Kidney (tissue), 14 donors: ENCODE results near the gene ADAMTS17. TPM values are rescaled to one million over a fixed set of nuclear protein-coding genes. Genes with fewer than 3 reads are reported as not detected.

Experiments used
- DNase-seq, 5 donors: peaks; one replicate each; pipeline ENCODE4 v3.0.0-alpha.2; 2013 to 2020
- FAIRE-seq: peaks from 2 replicates; lab custom pipeline; 2012; peaks lifted over from hg19 to GRCh38; lab: Jason Lieb, UNC
- H3K27ac ChIP-seq, 2 donors: one replicate each; pipeline ENCODE4 v1.7.0; 2013; ENCODE audit warnings: low read depth in 2 of 2, low read length in 2 of 2, inconsistent platforms in 1 of 2
- H3K27me3 ChIP-seq: one replicate; pipeline ENCODE4 v1.7.1; 2013; ENCODE audit warnings: low read length, inconsistent platforms; ENCODE audit not compliant: control insufficient read depth, insufficient read depth
- H3K36me3 ChIP-seq, 3 donors: one replicate each; pipeline versions ENCODE4 v1.7.0 to v1.7.1; 2013; ENCODE audit warnings: low read length in 3 of 3, control low read depth in 1 of 3, inconsistent platforms in 1 of 3; ENCODE audit not compliant: insufficient read depth in 3 of 3, control insufficient read depth in 2 of 3
- H3K4me1 ChIP-seq, 3 donors: one replicate each; pipeline versions ENCODE4 v1.7.0 to v1.7.1; 2013; ENCODE audit warnings: low read length in 3 of 3, inconsistent platforms in 1 of 3, low read depth in 1 of 3; ENCODE audit not compliant: control insufficient read depth in 2 of 3, insufficient read depth in 2 of 3
- H3K4me3 ChIP-seq, 3 donors: one replicate each; pipeline versions ENCODE4 v1.7.0 to v1.8.1; 2013; ENCODE audit warnings: low read length in 3 of 3, control low read depth in 1 of 3, inconsistent platforms in 1 of 3
- H3K9ac ChIP-seq, 3 donors: one replicate each; pipeline versions ENCODE4 v1.7.0 to v1.7.1; 2013; ENCODE audit warnings: low read length in 3 of 3, control low read depth in 1 of 3, inconsistent platforms in 1 of 3
- H3K9me3 ChIP-seq, 3 donors: one replicate each; pipeline versions ENCODE4 v1.7.0 to v1.7.1; 2013; ENCODE audit warnings: low read length in 3 of 3, control low read depth in 1 of 3, inconsistent platforms in 1 of 3; ENCODE audit not compliant: control insufficient read depth in 2 of 3, insufficient read depth in 1 of 3
- intact Hi-C: fragments of 100-400 bp; cut with DNase I; formaldehyde crosslinking; loops from one replicate; pipeline ENCODE4 v1.11.1; 2022
- polyA plus RNA-seq: library from polyadenylated mRNA; stranded (reverse); fragments of 350-450 nt; fragmentation: Illumina TruSeq; extraction: RNeasy Lipid Tissue Mini Kit (QIAGEN cat#74804); gene quantifications from one replicate; pipeline ENCODE4 v1.2.3, GENCODE V29; 2014; ENCODE audit warnings: low read depth, low replicate concordance; ENCODE audit not compliant: insufficient read depth
- total RNA-seq: library from RNA; stranded (reverse); fragmentation: NEBNext Ultra II Directional; extraction: Animal tissue kit (Norgen Biotek cat#: 25700); gene quantifications from one replicate; pipeline ENCODE4 v1.2.1, GENCODE V29; 2021
- TF ChIP-seq, protein P1 (sequence below): IDR thresholded peaks from 3 replicates; pipeline ENCODE4 v1.5.1; 2012; ENCODE audit warnings: mild to moderate bottlenecking, moderate library complexity, borderline replicate concordance; ENCODE audit not compliant: insufficient read depth; ENCODE audit errors: extremely low read depth
- donor health status: control.
- donor health status: control.
- donor health status: control.
- donor health status: control.
- donor health status: control.
- donor health status: DM: yes; HTN: yes; CAD: no.
- donor health status: Normal renal cell carcinoma (clear cell type).

Gene ADAMTS17
- total and polyA plus RNA-seq, 2 donors from 2014 or later, result 1.7 to 2.2 TPM

GRCh38 chr15:100234158-100235029 lies 107.4 kb downstream of the ADAMTS17 start:
- no peak for FAIRE-seq
- Histone ChIP-seq H3K9me3 (no peaks in the 10 kb centered on the region), H3K27me3 (no peaks in the 10 kb centered on the region), H3K27ac (no peak overlapping the region), H3K4me3 (no peak overlapping the region), H3K36me3 (no peaks in the 10 kb centered on the region), H3K9ac (no peak overlapping the region), H3K4me1 (no peaks in the 10 kb centered on the region)
- TF ChIP-seq, protein P1, sequence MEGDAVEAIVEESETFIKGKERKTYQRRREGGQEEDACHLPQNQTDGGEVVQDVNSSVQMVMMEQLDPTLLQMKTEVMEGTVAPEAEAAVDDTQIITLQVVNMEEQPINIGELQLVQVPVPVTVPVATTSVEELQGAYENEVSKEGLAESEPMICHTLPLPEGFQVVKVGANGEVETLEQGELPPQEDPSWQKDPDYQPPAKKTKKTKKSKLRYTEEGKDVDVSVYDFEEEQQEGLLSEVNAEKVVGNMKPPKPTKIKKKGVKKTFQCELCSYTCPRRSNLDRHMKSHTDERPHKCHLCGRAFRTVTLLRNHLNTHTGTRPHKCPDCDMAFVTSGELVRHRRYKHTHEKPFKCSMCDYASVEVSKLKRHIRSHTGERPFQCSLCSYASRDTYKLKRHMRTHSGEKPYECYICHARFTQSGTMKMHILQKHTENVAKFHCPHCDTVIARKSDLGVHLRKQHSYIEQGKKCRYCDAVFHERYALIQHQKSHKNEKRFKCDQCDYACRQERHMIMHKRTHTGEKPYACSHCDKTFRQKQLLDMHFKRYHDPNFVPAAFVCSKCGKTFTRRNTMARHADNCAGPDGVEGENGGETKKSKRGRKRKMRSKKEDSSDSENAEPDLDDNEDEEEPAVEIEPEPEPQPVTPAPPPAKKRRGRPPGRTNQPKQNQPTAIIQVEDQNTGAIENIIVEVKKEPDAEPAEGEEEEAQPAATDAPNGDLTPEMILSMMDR, result no peak
- no peak for DNase-seq
- intact Hi-C loops, result no loop called here

DNA sequence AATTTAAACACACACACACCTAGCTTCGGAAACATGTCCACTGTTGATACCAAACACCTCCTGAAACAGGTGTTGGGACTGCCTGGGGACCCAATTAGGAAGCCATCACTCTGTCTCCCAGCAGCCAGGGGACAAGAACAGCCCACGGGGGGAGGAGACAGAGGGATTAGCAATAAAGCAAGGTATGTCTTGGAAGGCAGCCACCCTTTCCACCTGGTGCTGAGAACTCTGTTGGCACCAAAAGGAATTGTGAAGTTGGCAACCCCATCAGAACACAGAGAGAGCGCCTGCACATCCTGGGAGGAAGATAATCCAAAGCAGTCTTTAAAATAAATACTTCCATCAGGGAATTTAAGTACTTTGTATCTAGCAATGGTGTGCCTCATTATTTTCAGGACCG lies 111.0 kb downstream of the ADAMTS17 start:
- intact Hi-C loops, result no loop called here
- H3K36me3 ChIP-seq, result no peaks in the 10 kb centered on the region
- no peaks in the 10 kb centered on the region for H3K9me3 ChIP-seq
- no peaks in the 10 kb centered on the region for H3K27me3 ChIP-seq
- H3K9ac ChIP-seq, result no peak overlapping the region
- FAIRE-seq (no peak), DNase-seq (no peak)
- H3K27ac ChIP-seq, result no peak overlapping the region
- H3K4me1 ChIP-seq, result no peaks in the 10 kb centered on the region
- H3K4me3 ChIP-seq, result no peak overlapping the region
- TF ChIP-seq, protein P1, result no peak

DNA sequence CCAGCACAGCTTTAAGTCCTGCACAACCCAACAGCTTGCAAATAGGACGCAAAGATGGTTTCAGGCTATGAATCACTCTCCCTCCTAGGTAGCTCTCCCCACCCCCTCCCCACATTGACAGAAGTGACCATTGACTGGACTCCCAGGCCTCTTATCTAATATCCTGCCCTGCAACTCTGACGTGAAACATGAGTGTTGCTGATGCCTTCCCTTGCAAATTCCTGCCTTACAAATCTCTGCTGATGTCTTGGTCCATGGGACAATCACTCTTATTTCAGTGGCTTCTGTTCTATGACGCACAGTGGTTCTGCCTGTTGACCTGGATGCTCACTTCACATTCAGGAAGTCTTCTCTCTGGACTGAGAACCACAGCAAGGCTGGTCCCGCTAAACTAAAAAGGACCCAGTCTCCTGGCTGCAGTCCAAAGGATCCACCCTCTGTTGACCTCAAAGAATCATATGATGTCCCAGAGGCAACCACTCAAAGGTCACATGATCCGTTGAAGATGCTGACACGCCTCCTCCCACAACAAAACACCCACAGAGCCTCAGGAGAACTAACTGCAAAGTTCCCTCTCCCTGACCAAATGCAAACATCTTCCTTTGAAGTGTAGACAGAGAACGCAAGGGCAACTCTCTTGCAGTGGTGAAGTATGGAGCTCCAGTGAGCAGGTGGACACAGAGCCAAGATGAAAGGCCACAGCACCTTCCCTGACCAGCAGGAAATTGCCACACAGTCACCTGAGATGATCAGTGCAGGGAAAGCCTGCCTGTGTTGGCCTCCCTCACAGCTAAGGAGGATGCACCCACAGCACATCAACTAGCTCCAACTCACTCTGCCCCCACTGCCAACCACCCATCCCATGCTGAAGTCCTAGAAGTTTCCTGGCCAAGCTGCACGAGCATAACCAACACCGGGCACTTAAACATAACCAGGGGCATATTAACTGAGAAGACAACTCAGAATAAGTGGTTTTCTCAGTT lies 112.3 kb downstream of the ADAMTS17 start:
- no peaks in the 10 kb centered on the region for H3K9me3 ChIP-seq
- no peaks in the 10 kb centered on the region for H3K4me1 ChIP-seq
- H3K9ac ChIP-seq, result no peak overlapping the region
- H3K27ac ChIP-seq, result no peak overlapping the region
- H3K4me3 ChIP-seq, result no peak overlapping the region
- no peaks in the 10 kb centered on the region for H3K36me3 ChIP-seq
- intact Hi-C loops, result no loop called here
- FAIRE-seq (no peak), DNase-seq (no peak)
- TF ChIP-seq, protein P1, result no peak
- no peaks in the 10 kb centered on the region for H3K27me3 ChIP-seq
